ENCODE data around the gene S100PBP. TPM values are rescaled to one million over a fixed set of nuclear protein-coding genes. Genes with fewer than 3 reads are reported as not detected.

Gene S100PBP
- total RNA-seq, 1 experiment from 2014 or later, result 50.1 TPM

DNA sequence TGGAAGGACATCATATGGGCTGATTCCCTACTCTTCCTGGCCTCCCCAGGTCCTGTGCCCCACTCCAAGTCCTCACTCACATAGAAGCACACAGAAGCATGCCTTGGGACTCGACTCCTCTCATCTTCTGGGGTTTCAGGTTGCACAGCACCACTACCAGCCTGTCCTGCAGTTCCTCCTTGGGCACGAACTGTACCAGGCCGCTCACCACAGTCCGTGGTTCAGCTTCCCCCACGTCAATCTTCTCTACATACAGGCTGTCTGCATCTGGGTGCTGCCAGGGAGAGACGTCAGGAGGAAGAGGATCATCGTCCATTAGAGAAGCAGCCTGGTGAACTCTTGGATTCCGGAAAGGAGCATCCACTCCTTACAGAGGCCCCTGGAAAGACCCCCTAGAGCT is 37.4 kb upstream of the S100PBP start:
- Histone ChIP-seq H2AFZ (ENCODE audit: low read length) (no peak overlapping the region), H3K79me2 (ENCODE audit: insufficient read depth, low read length) (no peaks in the 10 kb centered on the region), H4K91ac (ENCODE audit: insufficient read length, low read depth, low read length) (no peak overlapping the region), H2BK5ac (ENCODE audit: insufficient read length, low read length) (no peak overlapping the region), H3K56ac (ENCODE audit: insufficient read length, low read depth, low read length) (no peak overlapping the region), H3K23me2 (ENCODE audit: insufficient read length, low read depth, low read length, poor library complexity, severe bottlenecking) (no peaks in the 10 kb centered on the region), H3K4me1 (ENCODE audit: insufficient read depth, low read length) (no peaks in the 10 kb centered on the region), H2BK15ac (ENCODE audit: low read depth, low read length) (no peak overlapping the region), H2BK20ac (ENCODE audit: low read depth, low read length, poor library complexity, severe bottlenecking) (no peak overlapping the region), H3K14ac (ENCODE audit: insufficient read depth, low read length) (no peak overlapping the region), H2BK120ac (ENCODE audit: low read depth, low read length, poor library complexity, severe bottlenecking) (no peak overlapping the region), H3K4ac (ENCODE audit: low read depth, low read length) (no peak overlapping the region), H3K27ac (ENCODE audit: insufficient read length, low read depth, low read length) (no peak overlapping the region), H4K5ac (ENCODE audit: insufficient read length, low read depth, low read length) (no peak overlapping the region), H3K18ac (ENCODE audit: insufficient read length, low read depth, low read length) (no peak overlapping the region), H3K79me1 (ENCODE audit: insufficient read depth, low read depth, low read length, poor library complexity, severe bottlenecking) (no peaks in the 10 kb centered on the region), H4K20me1 (ENCODE audit: control insufficient read depth, insufficient read depth, insufficient read length) (no peaks in the 10 kb centered on the region), H3K23ac (ENCODE audit: insufficient read length, low read depth, low read length) (no peak overlapping the region), H2AK5ac (ENCODE audit: insufficient read length, low read length) (no peak overlapping the region), H3T11ph (ENCODE audit: low read length) (no peak overlapping the region), H3K27me3 (ENCODE audit: insufficient read depth, low read length) (no peaks in the 10 kb centered on the region), H3K4me2 (ENCODE audit: insufficient read depth, insufficient read length, low read length) (no peak overlapping the region), H4K8ac (replicated peaks; ENCODE audit: insufficient read length, low read depth, low read length) (no peak overlapping the region), H3K9me3 (ENCODE audit: control insufficient read depth, low read depth, low read length) (no peaks in the 10 kb centered on the region), H2BK12ac (ENCODE audit: insufficient read length, low read depth, low read length) (no peak overlapping the region), H3K9ac (ENCODE audit: extremely low read depth, insufficient read length, low read length) (no peak overlapping the region)
- H3K27ac Mint-ChIP-seq, result peak overlapping the region in 1 of 3 experiments; percentile 44; a peak in 1 of 7 replicates
- H3K4me3 Mint-ChIP-seq, result no peak overlapping the region
- peaks cover 0 to 9% of the 10 kb centered on the region in 2 experiments; a peak in 2 of 4 replicates for H3K4me1 Mint-ChIP-seq
- H3K36me3 Mint-ChIP-seq (ENCODE audit: insufficient read depth in 1 of 3, low read depth in 3 of 3), result peaks cover 63 to 94% (median 80%) of the 10 kb centered on the region in 3 experiments; a peak in 6 of 7 replicates
- no peaks in the 10 kb centered on the region for H3K9me3 Mint-ChIP-seq
- no CpG with 5 or more reads among the region's 8 CpGs for WGBS (ENCODE audit: extremely low coverage, insufficient read length, low lambda C conversion rate)
- TF ChIP-seq, protein P1, sequence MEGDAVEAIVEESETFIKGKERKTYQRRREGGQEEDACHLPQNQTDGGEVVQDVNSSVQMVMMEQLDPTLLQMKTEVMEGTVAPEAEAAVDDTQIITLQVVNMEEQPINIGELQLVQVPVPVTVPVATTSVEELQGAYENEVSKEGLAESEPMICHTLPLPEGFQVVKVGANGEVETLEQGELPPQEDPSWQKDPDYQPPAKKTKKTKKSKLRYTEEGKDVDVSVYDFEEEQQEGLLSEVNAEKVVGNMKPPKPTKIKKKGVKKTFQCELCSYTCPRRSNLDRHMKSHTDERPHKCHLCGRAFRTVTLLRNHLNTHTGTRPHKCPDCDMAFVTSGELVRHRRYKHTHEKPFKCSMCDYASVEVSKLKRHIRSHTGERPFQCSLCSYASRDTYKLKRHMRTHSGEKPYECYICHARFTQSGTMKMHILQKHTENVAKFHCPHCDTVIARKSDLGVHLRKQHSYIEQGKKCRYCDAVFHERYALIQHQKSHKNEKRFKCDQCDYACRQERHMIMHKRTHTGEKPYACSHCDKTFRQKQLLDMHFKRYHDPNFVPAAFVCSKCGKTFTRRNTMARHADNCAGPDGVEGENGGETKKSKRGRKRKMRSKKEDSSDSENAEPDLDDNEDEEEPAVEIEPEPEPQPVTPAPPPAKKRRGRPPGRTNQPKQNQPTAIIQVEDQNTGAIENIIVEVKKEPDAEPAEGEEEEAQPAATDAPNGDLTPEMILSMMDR (conservative IDR thresholded peaks at IDR 0.05), result no peak
- no peaks in the 10 kb centered on the region for H3K27me3 Mint-ChIP-seq (ENCODE audit: low read depth)
- no peak for DNase-seq
